ENCODE data around the gene PARD6G. TPM values are rescaled to one million over a fixed set of nuclear protein-coding genes. Genes with fewer than 3 reads are reported as not detected.

The PARD6G gene
- total RNA-seq, 1 experiment from 2014 or later = 0.15 TPM

GRCh38 chr18:80194874-80195570, 52.3 kb downstream of the PARD6G start:
- Histone ChIP-seq H2AFZ (no peak overlapping the region), H3K36me3 (ENCODE audit: low read depth) (no peaks in the 10 kb centered on the region), H3K4me2 (no peak overlapping the region), H3K79me2 (ENCODE audit: low read depth) (no peaks in the 10 kb centered on the region), H3K4me3 (no peak overlapping the region), H3F3A (ENCODE audit: insufficient read depth, low read depth) (no peaks in the 10 kb centered on the region), H3K9me2 (ENCODE audit: insufficient read depth) (no peaks in the 10 kb centered on the region), H3K9me3 (ENCODE audit: insufficient read depth, low read depth) (no peaks in the 10 kb centered on the region), H4K20me1 (ENCODE audit: insufficient read depth) (no peaks in the 10 kb centered on the region), H3K27ac (no peak overlapping the region), H3K4me1 (replicated peaks; ENCODE audit: insufficient read depth) (no peaks in the 10 kb centered on the region), H3K27me3 (ENCODE audit: insufficient read depth, low read depth) (peaks cover 68% of the 10 kb centered on the region)
- BruUV-seq (replicated peaks) = no TSS peak
- TF ChIP-seq CTCF (conservative IDR thresholded peaks at IDR 0.05) (no peak), EZH2 (IDR thresholded peaks at IDR 0.05; ENCODE audit: low read depth) (no peak)
- POLR2A ChIA-PET (ENCODE audit: unreplicated experiment) = no interaction called here
- DNase-seq = no peak
- intact Hi-C loops (cut with micrococcal nuclease; ENCODE audit: unreplicated experiment) = no loop called here
- CTCF ChIA-PET = no interaction called here

DNA sequence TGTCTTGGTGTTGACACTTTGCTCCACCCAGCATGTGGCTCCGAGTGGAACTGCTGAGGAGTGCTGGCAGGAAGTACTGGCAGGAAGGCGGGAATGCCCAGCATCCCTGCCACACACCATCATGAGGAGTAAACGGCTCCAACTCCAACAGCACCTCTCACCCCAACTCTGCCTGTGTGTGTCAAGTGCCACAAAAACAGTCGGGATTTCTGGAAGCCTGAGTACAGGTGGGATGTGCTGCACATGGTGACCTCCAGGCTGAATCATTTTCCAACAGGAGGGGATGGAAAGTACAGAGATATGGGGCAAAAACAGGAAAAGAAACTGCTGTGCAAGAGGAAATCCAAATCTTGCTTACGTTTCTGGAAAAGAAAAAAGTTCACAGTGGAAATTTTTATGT, 53.6 kb downstream of the PARD6G start:
- Histone ChIP-seq H3K9me3 (ENCODE audit: insufficient read depth, low read depth) (no peaks in the 10 kb centered on the region), H3K27me3 (ENCODE audit: insufficient read depth, low read depth) (peaks cover 77% of the 10 kb centered on the region), H3K4me2 (no peak overlapping the region), H3K4me1 (replicated peaks; ENCODE audit: insufficient read depth) (no peaks in the 10 kb centered on the region), H3K27ac (no peak overlapping the region), H3K4me3 (no peak overlapping the region), H3F3A (ENCODE audit: insufficient read depth, low read depth) (no peaks in the 10 kb centered on the region), H3K9me2 (ENCODE audit: insufficient read depth) (no peaks in the 10 kb centered on the region), H2AFZ (no peak overlapping the region), H4K20me1 (ENCODE audit: insufficient read depth) (no peaks in the 10 kb centered on the region), H3K36me3 (ENCODE audit: low read depth) (no peaks in the 10 kb centered on the region), H3K79me2 (ENCODE audit: low read depth) (no peaks in the 10 kb centered on the region)
- DNase-seq = no peak
- intact Hi-C loops (cut with micrococcal nuclease; ENCODE audit: unreplicated experiment) = no loop called here
- TF ChIP-seq CTCF (conservative IDR thresholded peaks at IDR 0.05) = no peak
- no peak for TF ChIP-seq EZH2 (IDR thresholded peaks at IDR 0.05; ENCODE audit: low read depth)
- CTCF ChIA-PET = no interaction called here
- POLR2A ChIA-PET (ENCODE audit: unreplicated experiment) = no interaction called here
- no TSS peak for BruUV-seq (replicated peaks)

- H3K27me3 ChIP-seq (ENCODE audit: insufficient read depth, low read depth) = peaks cover 79% of the 10 kb centered on the region
- H3K9me2 ChIP-seq (ENCODE audit: insufficient read depth) = no peaks in the 10 kb centered on the region
- ChIA-PET POLR2A (ENCODE audit: unreplicated experiment) (no interaction called here), CTCF (no interaction called here)
- H3F3A ChIP-seq (ENCODE audit: insufficient read depth, low read depth) = no peaks in the 10 kb centered on the region
- no peaks in the 10 kb centered on the region for H3K4me1 ChIP-seq (replicated peaks; ENCODE audit: insufficient read depth)
- no peak overlapping the region for H3K4me2 ChIP-seq
- no peak overlapping the region for H2AFZ ChIP-seq
- TF ChIP-seq CTCF (conservative IDR thresholded peaks at IDR 0.05) = no peak
- TF ChIP-seq EZH2 (IDR thresholded peaks at IDR 0.05; ENCODE audit: low read depth) = no peak
- no TSS peak for BruUV-seq (replicated peaks)
- H3K79me2 ChIP-seq (ENCODE audit: low read depth) = no peaks in the 10 kb centered on the region
- H3K27ac ChIP-seq = no peak overlapping the region
- H3K36me3 ChIP-seq (ENCODE audit: low read depth) = no peaks in the 10 kb centered on the region
- no peak for DNase-seq
- intact Hi-C loops (cut with micrococcal nuclease; ENCODE audit: unreplicated experiment) = no loop called here
- no peaks in the 10 kb centered on the region for H3K9me3 ChIP-seq (ENCODE audit: insufficient read depth, low read depth)
- H3K4me3 ChIP-seq = no peak overlapping the region
- no peaks in the 10 kb centered on the region for H4K20me1 ChIP-seq (ENCODE audit: insufficient read depth)
Observed at GRCh38 chr18:80192653-80193385, 54.5 kb downstream of the PARD6G start.
